GM23338 (cell line): ENCODE measurements around the gene KYNU. TPM values are rescaled to one million over a fixed set of nuclear protein-coding genes. Genes with fewer than 3 reads are reported as not detected.

ENCODE experiments used
- ATAC-seq: fragments of 200-7000 bp; cut with Tn5 transposase; 3 replicates; pipeline ENCODE4 v1.9.1; 2020
- DNase-seq: peaks from one replicate; pipeline ENCODE4 v3.0.0-alpha.2; 2015; ENCODE audit warnings: low spot score
- H2AFZ ChIP-seq: fragments of 200-600 bp; sonication (generic); 2 replicates; pipeline ENCODE4 v1.8.0; 2016; ENCODE audit warnings: antibody characterized with exemption, mild to moderate bottlenecking, moderate library complexity
- H3F3A ChIP-seq: fragments of 200-600 bp; sonication (generic); replicated peaks from 2 replicates; pipeline ENCODE4 v1.8.0; 2017; ENCODE audit warnings: antibody characterized with exemption, mixed run types, low read depth
- H3K27ac ChIP-seq: fragments of 200-600 bp; sonication (generic); 2 replicates; pipeline ENCODE4 v1.6.1; 2016; ENCODE audit warnings: low read depth
- H3K27me3 ChIP-seq: fragments of 200-600 bp; sonication (generic); 2 replicates; pipeline ENCODE4 v1.8.0; 2016; ENCODE audit warnings: mild to moderate bottlenecking, mixed run types, moderate library complexity; ENCODE audit not compliant: insufficient read depth
- H3K36me3 ChIP-seq: fragments of 200-600 bp; sonication (generic); 2 replicates; pipeline ENCODE4 v1.8.0; 2016; ENCODE audit warnings: mild to moderate bottlenecking; ENCODE audit not compliant: insufficient read depth
- H3K4me1 ChIP-seq: fragments of 200-600 bp; sonication (generic); 2 replicates; pipeline ENCODE4 v1.8.0; 2016; ENCODE audit warnings: mild to moderate bottlenecking, moderate library complexity; ENCODE audit not compliant: insufficient read depth
- H3K4me2 ChIP-seq: fragments of 200-600 bp; sonication (generic); 2 replicates; pipeline ENCODE4 v1.7.1; 2017; ENCODE audit warnings: mixed run types
- H3K4me3 ChIP-seq: fragments of 200-600 bp; sonication (generic); 2 replicates; pipeline ENCODE4 v1.6.1; 2016; ENCODE audit warnings: mixed run types
- H3K79me2 ChIP-seq: fragments of 200-600 bp; sonication (generic); replicated peaks from 2 replicates; pipeline ENCODE4 v1.8.0; 2017; ENCODE audit warnings: mild to moderate bottlenecking; ENCODE audit not compliant: insufficient read depth
- H3K9me2 ChIP-seq: fragments of 200-600 bp; sonication (generic); 2 replicates; pipeline ENCODE4 v1.8.0; 2017; ENCODE audit not compliant: insufficient read depth
- H4K20me1 ChIP-seq: fragments of 200-600 bp; sonication (generic); replicated peaks from 2 replicates; pipeline ENCODE4 v1.8.0; 2017; ENCODE audit warnings: mild to moderate bottlenecking; ENCODE audit not compliant: insufficient read depth
- H3K27ac Mint-ChIP-seq: 2 replicates; pipeline ENCODE4 v1.8.0; 2020; ENCODE audit warnings: inconsistent platforms, mild to moderate bottlenecking, moderate library complexity, mixed read lengths
- H3K27me3 Mint-ChIP-seq: 3 replicates; pipeline ENCODE4 v1.8.0; 2022; ENCODE audit warnings: low read depth, mild to moderate bottlenecking, moderate library complexity, mixed read lengths, inconsistent platforms; ENCODE audit not compliant: insufficient read depth, poor library complexity
- H3K36me3 Mint-ChIP-seq: 3 replicates; pipeline ENCODE4 v1.8.0; 2021; ENCODE audit warnings: low read depth, mild to moderate bottlenecking, inconsistent platforms, moderate library complexity, mixed read lengths
- H3K4me1 Mint-ChIP-seq: 3 replicates; pipeline ENCODE4 v1.8.0; 2020; ENCODE audit warnings: mild to moderate bottlenecking, inconsistent platforms, mixed read lengths
- H3K4me3 Mint-ChIP-seq: 3 replicates; pipeline ENCODE4 v1.8.0; 2021; ENCODE audit warnings: moderate library complexity, mild to moderate bottlenecking, inconsistent platforms, mixed read lengths
- H3K9me3 Mint-ChIP-seq: 3 replicates; pipeline ENCODE4 v1.8.0; 2020; ENCODE audit warnings: moderate library complexity, mild to moderate bottlenecking, inconsistent platforms, mixed read lengths
- CREB1 ChIP-seq: fragments of 250-450 bp; sonication (Bioruptor Pico); IDR thresholded peaks from 2 replicates; pipeline ENCODE4 v1.5.0; 2020; ENCODE audit warnings: low read depth, mild to moderate bottlenecking, moderate library complexity
- EZH2 ChIP-seq: fragments of 200-600 bp; sonication (generic); IDR thresholded peaks from one replicate; pipeline ENCODE4 v1.8.0; 2017; ENCODE audit warnings: antibody characterized with exemption, mild to moderate bottlenecking, low read depth; ENCODE audit not compliant: unreplicated experiment
- EZH2phosphoT487 ChIP-seq: fragments of 200-600 bp; sonication (generic); IDR thresholded peaks from one replicate; pipeline ENCODE4 v1.8.1; 2018; ENCODE audit warnings: antibody characterized with exemption; ENCODE audit not compliant: unreplicated experiment
- POLR2AphosphoS5 ChIP-seq: IDR thresholded peaks from 2 replicates; pipeline ENCODE4 v1.6.1; 2016; ENCODE audit warnings: antibody characterized with exemption, low read depth
- STAT1 ChIP-seq: IDR thresholded peaks from one replicate; pipeline ENCODE4 v1.6.1; 2016; ENCODE audit warnings: antibody characterized with exemption; ENCODE audit not compliant: unreplicated experiment
- ZNF114 ChIP-seq: fragments of 250-450 bp; sonication (Bioruptor Pico); IDR thresholded peaks from 2 replicates; pipeline ENCODE4 v1.5.0; 2020; ENCODE audit warnings: mild to moderate bottlenecking, moderate library complexity
- ZNF331 ChIP-seq: fragments of 250-450 bp; sonication (Bioruptor Pico); IDR thresholded peaks from 2 replicates; pipeline ENCODE4 v1.5.0; 2020; ENCODE audit warnings: low read depth, mild to moderate bottlenecking, moderate library complexity
- polyA plus RNA-seq: library from polyadenylated mRNA; unstranded; fragments of >200 nt; fragmentation: Nextera tagmentation; extraction: Ambion mirVana; gene quantifications from 2 replicates; pipeline ENCODE4 v1.2.1, GENCODE V29; 2016
- total RNA-seq: library from RNA; depleted of rRNA; stranded (reverse); fragments of >200 nt; shearing (Covaris generic); gene quantifications from 2 replicates; pipeline ENCODE4 v1.2.3, GENCODE V29; 2014
- TF ChIP-seq, protein P1 (sequence below): IDR thresholded peaks from one replicate; pipeline ENCODE4 v1.6.1; 2018; ENCODE audit warnings: antibody characterized with exemption; ENCODE audit not compliant: unreplicated experiment
- TF ChIP-seq, protein P2 (sequence below): IDR thresholded peaks from 2 replicates; pipeline ENCODE4 v1.6.1; 2016; ENCODE audit warnings: antibody characterized with exemption

The KYNU gene
- total and polyA plus RNA-seq, 2 experiments from 2014 or later, result 0.03 to 0.21 TPM

DNA sequence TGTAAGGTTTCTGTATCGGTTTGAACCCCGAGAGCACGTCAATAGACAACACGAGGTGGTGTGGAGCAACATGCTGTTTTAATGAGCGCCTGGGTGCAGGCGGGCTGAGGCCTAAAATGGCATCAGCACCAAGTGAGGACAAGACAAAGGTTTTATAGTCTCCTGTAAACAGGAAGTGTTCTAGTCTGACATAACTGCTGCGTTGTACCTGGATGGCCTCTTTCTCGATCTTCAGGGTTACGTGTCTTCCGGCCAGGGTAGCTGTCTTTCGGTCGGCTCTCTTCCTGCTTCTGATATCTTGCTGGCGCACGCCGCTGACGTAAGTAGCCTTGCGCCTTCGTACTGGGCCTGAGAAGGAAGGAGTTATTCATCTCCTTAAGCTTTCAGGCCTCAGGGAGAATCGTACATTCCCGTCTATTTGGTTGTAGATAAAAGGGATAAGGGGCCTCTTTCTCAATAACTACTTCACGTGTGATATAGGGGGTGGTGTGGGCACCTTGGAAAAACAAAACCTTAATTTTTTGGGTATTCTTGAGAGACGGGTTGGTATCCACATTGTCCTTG lies 53.5 kb downstream of the KYNU start:
- Histone ChIP-seq H3K27ac (no peak overlapping the region), H3F3A (no peaks in the 10 kb centered on the region), H3K79me2 (no peaks in the 10 kb centered on the region), H4K20me1 (no peaks in the 10 kb centered on the region), H3K27me3 (no peaks in the 10 kb centered on the region), H2AFZ (no peak overlapping the region), H3K9me2 (peaks cover 16% of the 10 kb centered on the region), H3K4me2 (no peak overlapping the region), H3K4me1 (no peaks in the 10 kb centered on the region), H3K36me3 (no peaks in the 10 kb centered on the region), H3K4me3 (no peak overlapping the region)
- Mint-ChIP-seq H3K27ac (no peak overlapping the region), H3K36me3 (no peaks in the 10 kb centered on the region), H3K4me1 (0 out of 3 replicates have a peak, but pooled peaks cover 2% of the 10 kb centered on the region), H3K4me3 (no peak overlapping the region), H3K9me3 (no peaks in the 10 kb centered on the region), H3K27me3 (no peaks in the 10 kb centered on the region)
- DNase-seq (no peak), ATAC-seq (no peak)
- no peak for TF ChIP-seq ZNF331
- no peak for TF ChIP-seq POLR2AphosphoS5
- TF ChIP-seq ZNF114 (CRISPR knock-in tag), result no peak
- TF ChIP-seq, protein P1, sequence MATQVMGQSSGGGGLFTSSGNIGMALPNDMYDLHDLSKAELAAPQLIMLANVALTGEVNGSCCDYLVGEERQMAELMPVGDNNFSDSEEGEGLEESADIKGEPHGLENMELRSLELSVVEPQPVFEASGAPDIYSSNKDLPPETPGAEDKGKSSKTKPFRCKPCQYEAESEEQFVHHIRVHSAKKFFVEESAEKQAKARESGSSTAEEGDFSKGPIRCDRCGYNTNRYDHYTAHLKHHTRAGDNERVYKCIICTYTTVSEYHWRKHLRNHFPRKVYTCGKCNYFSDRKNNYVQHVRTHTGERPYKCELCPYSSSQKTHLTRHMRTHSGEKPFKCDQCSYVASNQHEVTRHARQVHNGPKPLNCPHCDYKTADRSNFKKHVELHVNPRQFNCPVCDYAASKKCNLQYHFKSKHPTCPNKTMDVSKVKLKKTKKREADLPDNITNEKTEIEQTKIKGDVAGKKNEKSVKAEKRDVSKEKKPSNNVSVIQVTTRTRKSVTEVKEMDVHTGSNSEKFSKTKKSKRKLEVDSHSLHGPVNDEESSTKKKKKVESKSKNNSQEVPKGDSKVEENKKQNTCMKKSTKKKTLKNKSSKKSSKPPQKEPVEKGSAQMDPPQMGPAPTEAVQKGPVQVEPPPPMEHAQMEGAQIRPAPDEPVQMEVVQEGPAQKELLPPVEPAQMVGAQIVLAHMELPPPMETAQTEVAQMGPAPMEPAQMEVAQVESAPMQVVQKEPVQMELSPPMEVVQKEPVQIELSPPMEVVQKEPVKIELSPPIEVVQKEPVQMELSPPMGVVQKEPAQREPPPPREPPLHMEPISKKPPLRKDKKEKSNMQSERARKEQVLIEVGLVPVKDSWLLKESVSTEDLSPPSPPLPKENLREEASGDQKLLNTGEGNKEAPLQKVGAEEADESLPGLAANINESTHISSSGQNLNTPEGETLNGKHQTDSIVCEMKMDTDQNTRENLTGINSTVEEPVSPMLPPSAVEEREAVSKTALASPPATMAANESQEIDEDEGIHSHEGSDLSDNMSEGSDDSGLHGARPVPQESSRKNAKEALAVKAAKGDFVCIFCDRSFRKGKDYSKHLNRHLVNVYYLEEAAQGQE, result no peak
- no peak for TF ChIP-seq CREB1
- TF ChIP-seq EZH2phosphoT487, result no peak

- Histone ChIP-seq H3K36me3 (no peaks in the 10 kb centered on the region), H2AFZ (no peak overlapping the region), H3K27ac (no peak overlapping the region), H3K79me2 (no peaks in the 10 kb centered on the region), H3K4me2 (no peak overlapping the region), H3K9me2 (peaks cover 16% of the 10 kb centered on the region), H3K4me3 (no peak overlapping the region), H4K20me1 (no peaks in the 10 kb centered on the region), H3K27me3 (no peaks in the 10 kb centered on the region), H3F3A (no peaks in the 10 kb centered on the region), H3K4me1 (no peaks in the 10 kb centered on the region)
- no peaks in the 10 kb centered on the region for H3K9me3 Mint-ChIP-seq
- H3K4me3 Mint-ChIP-seq, result no peak overlapping the region
- H3K27me3 Mint-ChIP-seq, result no peaks in the 10 kb centered on the region
- 0 out of 3 replicates have a peak, but pooled peaks cover 2% of the 10 kb centered on the region for H3K4me1 Mint-ChIP-seq
- H3K36me3 Mint-ChIP-seq, result no peaks in the 10 kb centered on the region
- DNase-seq, result no peak
- no peak overlapping the region for H3K27ac Mint-ChIP-seq
- ATAC-seq, result no peak
- TF ChIP-seq, protein P2, sequence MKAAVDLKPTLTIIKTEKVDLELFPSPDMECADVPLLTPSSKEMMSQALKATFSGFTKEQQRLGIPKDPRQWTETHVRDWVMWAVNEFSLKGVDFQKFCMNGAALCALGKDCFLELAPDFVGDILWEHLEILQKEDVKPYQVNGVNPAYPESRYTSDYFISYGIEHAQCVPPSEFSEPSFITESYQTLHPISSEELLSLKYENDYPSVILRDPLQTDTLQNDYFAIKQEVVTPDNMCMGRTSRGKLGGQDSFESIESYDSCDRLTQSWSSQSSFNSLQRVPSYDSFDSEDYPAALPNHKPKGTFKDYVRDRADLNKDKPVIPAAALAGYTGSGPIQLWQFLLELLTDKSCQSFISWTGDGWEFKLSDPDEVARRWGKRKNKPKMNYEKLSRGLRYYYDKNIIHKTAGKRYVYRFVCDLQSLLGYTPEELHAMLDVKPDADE, result no peak
- TF ChIP-seq STAT1 (no peak), CREB1 (no peak), EZH2 (no peak), POLR2AphosphoS5 (no peak)
- TF ChIP-seq, protein P1, result no peak
Measured at GRCh38 chr2:142933916-142934315, 56.5 kb downstream of the KYNU start.
